OCI-LY1 (cell line): ENCODE measurements around the gene LCN2.

Source experiments
- H2AFZ ChIP-seq: fragments of 200-600 bp; sonication (generic), shearing (Covaris generic); 2 replicates; pipeline ENCODE4 v1.6.0; 2014; ENCODE audit warnings: antibody characterized with exemption, mild to moderate bottlenecking, low read length
- H3F3A ChIP-seq: fragments of 200-600 bp; sonication (generic), shearing (Covaris generic); 2 replicates; pipeline ENCODE4 v1.6.0; 2014; ENCODE audit warnings: mild to moderate bottlenecking, antibody characterized with exemption, low read length, moderate library complexity; ENCODE audit not compliant: insufficient read depth
- H3K27ac ChIP-seq: fragments of 200-600 bp; sonication (generic); 2 replicates; pipeline ENCODE4 v1.5.1; 2014; ENCODE audit warnings: low read length, mixed run types, mild to moderate bottlenecking, low read depth; ENCODE audit not compliant: poor library complexity, severe bottlenecking
- H3K27me3 ChIP-seq: fragments of 200-600 bp; sonication (generic); 2 replicates; pipeline ENCODE4 v1.6.0; 2014; ENCODE audit warnings: antibody characterized with exemption, mild to moderate bottlenecking, low read length, moderate library complexity; ENCODE audit not compliant: insufficient read depth
- H3K36me3 ChIP-seq: fragments of 200-600 bp; sonication (generic); 2 replicates; pipeline ENCODE4 v1.6.1; 2014; ENCODE audit warnings: mild to moderate bottlenecking, antibody characterized with exemption, low read length, moderate library complexity, mixed read lengths; ENCODE audit not compliant: insufficient read depth
- H3K4me1 ChIP-seq: fragments of 200-600 bp; sonication (generic); 2 replicates; pipeline ENCODE4 v1.5.1; 2014; ENCODE audit warnings: mild to moderate bottlenecking, low read length, moderate library complexity; ENCODE audit not compliant: insufficient read depth, severe bottlenecking
- H3K4me2 ChIP-seq: fragments of 200-600 bp; sonication (generic), shearing (Covaris generic); 2 replicates; pipeline ENCODE4 v1.6.1; 2014; ENCODE audit warnings: low read length
- H3K4me3 ChIP-seq: fragments of 200-600 bp; sonication (generic); 2 replicates; pipeline ENCODE4 v1.5.1; 2014; ENCODE audit warnings: low read length, low read depth, mild to moderate bottlenecking, mixed read lengths; ENCODE audit not compliant: poor library complexity, severe bottlenecking
- H3K79me2 ChIP-seq: fragments of 200-600 bp; shearing (Covaris generic); 2 replicates; pipeline ENCODE4 v1.6.1; 2016; ENCODE audit warnings: mixed run types, low read length, mixed read lengths; ENCODE audit not compliant: insufficient read depth
- H3K9ac ChIP-seq: fragments of 200-600 bp; sonication (generic), shearing (Covaris generic); 2 replicates; pipeline ENCODE4 v1.6.1; 2014; ENCODE audit warnings: mild to moderate bottlenecking, low read length, mixed read lengths
- H3K9me2 ChIP-seq: fragments of 200-600 bp; sonication (generic), shearing (Covaris generic); 2 replicates; pipeline ENCODE4 v1.6.1; 2014; ENCODE audit warnings: low read depth, mild to moderate bottlenecking, low read length, mixed read lengths
- H3K9me3 ChIP-seq: fragments of 200-600 bp; shearing (Covaris generic); 2 replicates; pipeline ENCODE4 v1.6.1; 2014; ENCODE audit warnings: low read length, mixed read lengths
- H4K20me1 ChIP-seq: fragments of 200-600 bp; sonication (generic), shearing (Covaris generic); 2 replicates; pipeline ENCODE4 v1.6.0; 2016; ENCODE audit warnings: mild to moderate bottlenecking, low read length; ENCODE audit not compliant: insufficient read depth
- EZH2 ChIP-seq: fragments of 200-600 bp; sonication (generic), shearing (Covaris generic); IDR thresholded peaks from 2 replicates; pipeline ENCODE4 v1.8.0; 2017; ENCODE audit warnings: borderline replicate concordance, mixed run types, mild to moderate bottlenecking, antibody characterized with exemption, low read length, moderate library complexity, mixed read lengths
- TF ChIP-seq, protein P1 (sequence below): fragments of 200-600 bp; sonication (generic), shearing (Covaris generic); IDR thresholded peaks from 2 replicates; pipeline ENCODE4 v1.5.1; 2017; ENCODE audit warnings: mild to moderate bottlenecking, antibody characterized with exemption, low read length, moderate library complexity, mixed read lengths

The LCN2 gene

DNA sequence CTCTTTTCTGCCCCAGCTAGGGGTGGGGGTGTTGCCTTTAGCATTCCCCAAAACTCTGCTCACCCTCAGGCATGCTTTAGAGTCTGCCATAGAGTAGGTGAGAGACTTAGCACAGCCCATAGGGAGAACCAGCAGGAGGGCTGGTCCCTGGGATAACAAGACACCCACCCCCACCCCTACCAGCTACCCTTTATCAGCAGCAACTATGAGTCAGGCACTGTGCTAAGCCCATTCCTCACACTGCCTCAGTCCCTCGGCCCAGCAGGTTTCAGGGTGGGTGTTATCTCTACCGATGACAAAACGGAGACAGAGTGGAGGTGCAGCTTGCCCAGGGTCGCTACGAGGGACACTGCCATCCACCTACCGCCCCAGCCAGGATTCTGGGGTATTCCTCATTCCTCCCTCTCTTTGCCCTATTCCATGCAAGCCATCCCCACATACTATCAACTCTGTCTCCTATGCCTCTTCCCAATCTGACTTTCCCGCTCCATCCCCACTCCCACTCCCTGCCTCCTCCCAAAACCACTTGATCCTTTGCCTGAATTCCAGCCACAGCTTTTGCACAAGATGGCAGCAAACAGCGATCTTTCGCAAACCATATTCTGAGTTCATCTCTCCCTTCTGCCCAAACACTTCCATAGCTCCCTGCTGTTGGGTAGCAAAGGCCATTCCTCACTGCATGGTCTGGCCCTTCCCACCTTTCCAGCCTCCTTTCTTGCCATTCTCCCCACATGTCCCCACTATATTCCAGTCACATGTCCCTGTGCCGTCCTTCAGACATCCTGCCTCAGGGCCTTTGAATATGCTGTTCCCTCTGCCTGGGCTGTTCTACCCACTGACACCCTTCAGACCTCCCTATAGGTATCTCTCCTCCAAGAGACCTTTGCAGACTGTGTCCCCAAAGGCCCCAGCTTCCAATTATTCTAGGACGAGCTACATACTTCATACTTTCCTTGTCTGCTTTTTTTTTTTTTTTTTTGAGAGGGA is 37.0 kb downstream of the LCN2 start:
- H3K79me2 ChIP-seq, result no peaks in the 10 kb centered on the region
- no peak overlapping the region for H3K9ac ChIP-seq
- no peaks in the 10 kb centered on the region for H3K9me2 ChIP-seq
- H3K4me2 ChIP-seq, result no peak overlapping the region
- no peaks in the 10 kb centered on the region for H3K27me3 ChIP-seq
- no peaks in the 10 kb centered on the region for H3K9me3 ChIP-seq
- H3K4me1 ChIP-seq, result peaks cover 13% of the 10 kb centered on the region
- H4K20me1 ChIP-seq, result no peaks in the 10 kb centered on the region
- no peak overlapping the region for H3K27ac ChIP-seq
- H3K4me3 ChIP-seq, result no peak overlapping the region
- H3K36me3 ChIP-seq, result peaks cover 20% of the 10 kb centered on the region
- no peaks in the 10 kb centered on the region for H3F3A ChIP-seq
- no peak overlapping the region for H2AFZ ChIP-seq
- TF ChIP-seq EZH2, result no peak
- TF ChIP-seq, protein P1, sequence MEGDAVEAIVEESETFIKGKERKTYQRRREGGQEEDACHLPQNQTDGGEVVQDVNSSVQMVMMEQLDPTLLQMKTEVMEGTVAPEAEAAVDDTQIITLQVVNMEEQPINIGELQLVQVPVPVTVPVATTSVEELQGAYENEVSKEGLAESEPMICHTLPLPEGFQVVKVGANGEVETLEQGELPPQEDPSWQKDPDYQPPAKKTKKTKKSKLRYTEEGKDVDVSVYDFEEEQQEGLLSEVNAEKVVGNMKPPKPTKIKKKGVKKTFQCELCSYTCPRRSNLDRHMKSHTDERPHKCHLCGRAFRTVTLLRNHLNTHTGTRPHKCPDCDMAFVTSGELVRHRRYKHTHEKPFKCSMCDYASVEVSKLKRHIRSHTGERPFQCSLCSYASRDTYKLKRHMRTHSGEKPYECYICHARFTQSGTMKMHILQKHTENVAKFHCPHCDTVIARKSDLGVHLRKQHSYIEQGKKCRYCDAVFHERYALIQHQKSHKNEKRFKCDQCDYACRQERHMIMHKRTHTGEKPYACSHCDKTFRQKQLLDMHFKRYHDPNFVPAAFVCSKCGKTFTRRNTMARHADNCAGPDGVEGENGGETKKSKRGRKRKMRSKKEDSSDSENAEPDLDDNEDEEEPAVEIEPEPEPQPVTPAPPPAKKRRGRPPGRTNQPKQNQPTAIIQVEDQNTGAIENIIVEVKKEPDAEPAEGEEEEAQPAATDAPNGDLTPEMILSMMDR, result no peak

DNA sequence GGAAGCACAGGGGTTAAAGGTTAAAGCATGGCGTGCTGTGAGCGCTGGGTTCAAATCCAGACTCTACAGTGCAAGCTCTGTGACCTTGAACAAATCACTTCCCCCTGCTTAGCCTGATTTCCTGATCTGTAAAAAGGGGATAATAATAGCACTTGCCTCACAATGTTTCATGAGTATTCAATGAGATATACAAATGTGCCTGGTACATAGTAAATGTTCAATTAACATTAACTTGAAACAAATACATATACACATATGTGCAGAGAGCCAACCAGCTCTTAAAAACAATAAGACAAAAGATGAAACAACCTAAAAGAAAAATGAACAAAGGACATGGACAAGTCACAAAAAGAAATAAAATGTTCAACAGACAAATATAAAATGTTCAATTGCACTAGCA is 38.1 kb downstream of the LCN2 start:
- no peaks in the 10 kb centered on the region for H3K9me2 ChIP-seq
- no peaks in the 10 kb centered on the region for H3F3A ChIP-seq
- H3K9ac ChIP-seq, result no peak overlapping the region
- no peaks in the 10 kb centered on the region for H3K27me3 ChIP-seq
- H2AFZ ChIP-seq, result no peak overlapping the region
- no peak overlapping the region for H3K27ac ChIP-seq
- H3K4me3 ChIP-seq, result no peak overlapping the region
- no peak overlapping the region for H3K4me2 ChIP-seq
- H3K79me2 ChIP-seq, result no peaks in the 10 kb centered on the region
- no peaks in the 10 kb centered on the region for H4K20me1 ChIP-seq
- peaks cover 20% of the 10 kb centered on the region for H3K36me3 ChIP-seq
- TF ChIP-seq, protein P1, result no peak
- no peak for TF ChIP-seq EZH2
- H3K4me1 ChIP-seq, result peaks cover 19% of the 10 kb centered on the region
- no peaks in the 10 kb centered on the region for H3K9me3 ChIP-seq

GRCh38 chr9:128188209-128188608 is 39.0 kb downstream of the LCN2 start:
- H3K27ac ChIP-seq, result no peak overlapping the region
- TF ChIP-seq, protein P1, result no peak
- no peak for TF ChIP-seq EZH2
- no peaks in the 10 kb centered on the region for H4K20me1 ChIP-seq
- no peaks in the 10 kb centered on the region for H3K9me3 ChIP-seq
- no peak overlapping the region for H3K4me2 ChIP-seq
- H3K79me2 ChIP-seq, result no peaks in the 10 kb centered on the region
- H3K36me3 ChIP-seq, result peaks cover 13% of the 10 kb centered on the region
- no peaks in the 10 kb centered on the region for H3K9me2 ChIP-seq
- H3F3A ChIP-seq, result 0 out of 2 replicates have a peak, but pooled peaks cover 4% of the 10 kb centered on the region
- H2AFZ ChIP-seq, result no peak overlapping the region
- no peak overlapping the region for H3K9ac ChIP-seq
- H3K4me1 ChIP-seq, result peaks cover 23% of the 10 kb centered on the region
- no peaks in the 10 kb centered on the region for H3K27me3 ChIP-seq
- H3K4me3 ChIP-seq, result no peak overlapping the region
